ENCODE data around the gene SPATA31D4. TPM values are rescaled to one million over a fixed set of nuclear protein-coding genes. Genes with fewer than 3 reads are reported as not detected.
"Not testable (repeated sequence)": the region's sequence is repeated elsewhere in the genome, so short reads cannot be mapped to it uniquely, and the experiment has no call there.

The SPATA31D4 gene
- total RNA-seq, result not detected in 2 replicates

DNA sequence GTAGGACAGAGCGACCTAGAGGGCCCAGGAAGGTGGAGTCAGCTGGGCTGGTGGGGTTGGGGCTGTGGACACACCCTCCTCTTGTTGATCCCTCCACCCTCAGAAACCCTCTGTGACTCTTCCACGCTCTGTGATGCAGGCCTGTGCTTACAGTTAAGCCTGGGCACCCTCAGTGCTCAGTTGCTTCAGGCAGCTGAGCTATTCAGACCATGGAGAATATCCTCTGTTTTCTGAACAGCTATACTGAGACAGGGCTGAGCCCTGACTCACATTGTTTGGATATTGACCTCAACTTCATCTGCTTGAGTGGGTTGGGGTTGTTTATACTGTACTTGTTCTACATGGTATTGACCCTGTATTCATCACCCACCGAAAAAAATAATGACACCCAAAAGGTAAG is at the start of gene SPATA31D4:
Gene SPATA31D4, plus strand, starts transcription at position 124 of the 400 bp plus-strand sequence. Its CDS starts 86 bp downstream, at position 210.
- DNase-seq (ENCODE audit: low read depth); H3K4me3 ChIP-seq (ENCODE audit: low read depth, low read length); H3K36me3 ChIP-seq (ENCODE audit: control insufficient read depth, insufficient read depth, low read length); H3K27me3 ChIP-seq (ENCODE audit: control insufficient read depth, insufficient read depth, low read length); FAIRE-seq: not testable (repeated sequence)

DNA sequence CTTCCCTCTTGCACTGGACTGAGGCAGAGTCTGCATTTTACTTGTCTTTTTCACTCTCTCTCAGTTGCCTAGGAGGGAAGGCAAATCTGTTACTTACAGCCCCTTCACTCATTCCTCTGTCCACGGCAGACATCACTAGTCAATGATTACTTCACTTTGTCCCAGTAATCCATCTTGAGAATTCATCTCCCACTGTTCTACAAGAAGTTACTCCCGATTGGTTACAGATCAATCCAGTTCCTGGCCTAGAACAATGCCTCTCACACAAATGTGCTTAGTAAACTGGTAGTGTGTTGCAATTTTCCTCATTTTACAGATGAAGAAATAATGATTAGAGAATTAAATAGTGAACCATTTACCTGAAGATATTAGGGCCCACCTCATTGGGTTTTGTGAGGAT is 49.7 kb upstream of the SPATA31D4 start:
- FAIRE-seq, result no peak
- H3K36me3 ChIP-seq (ENCODE audit: control insufficient read depth, insufficient read depth, low read length), result no peaks in the 10 kb centered on the region
- no peaks in the 10 kb centered on the region for H3K27me3 ChIP-seq (ENCODE audit: control insufficient read depth, insufficient read depth, low read length)
- TF ChIP-seq CTCF (IDR thresholded peaks at IDR 0.05; ENCODE audit: insufficient read depth, low read length, severe bottlenecking), result no peak
- DNase-seq (ENCODE audit: low read depth), result no peak
- no peak overlapping the region for H3K4me3 ChIP-seq (ENCODE audit: low read depth, low read length)

DNA sequence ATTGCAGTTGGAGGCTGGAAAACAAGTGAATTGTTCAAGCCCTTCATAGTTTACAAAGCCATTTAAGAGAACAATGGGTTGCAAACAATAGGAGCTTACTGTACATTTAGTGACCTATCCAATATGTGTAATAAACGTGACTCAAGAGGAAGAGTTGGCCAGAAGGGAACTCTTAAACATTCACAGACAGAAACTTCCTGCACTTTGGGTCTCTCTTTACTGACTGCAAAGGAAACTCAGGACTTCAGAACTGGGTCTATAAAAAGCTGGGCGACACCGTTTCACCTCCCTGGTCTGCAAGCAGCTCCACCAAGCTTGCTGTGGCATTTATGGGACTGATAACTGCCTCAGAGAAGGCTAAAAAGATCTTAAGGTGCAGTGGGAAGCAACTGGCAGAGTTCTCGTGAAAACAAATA is 48.7 kb upstream of the SPATA31D4 start:
- Histone ChIP-seq H3K4me3 (ENCODE audit: low read depth, low read length) (no peak overlapping the region), H3K36me3 (ENCODE audit: control insufficient read depth, insufficient read depth, low read length) (no peaks in the 10 kb centered on the region), H3K27me3 (ENCODE audit: control insufficient read depth, insufficient read depth, low read length) (no peaks in the 10 kb centered on the region)
- DNase-seq (ENCODE audit: low read depth) (peak; percentile 57), FAIRE-seq (no peak)
- no peak for TF ChIP-seq CTCF (IDR thresholded peaks at IDR 0.05; ENCODE audit: insufficient read depth, low read length, severe bottlenecking)

- Histone ChIP-seq H3K27me3 (ENCODE audit: control insufficient read depth, insufficient read depth, low read length) (no peaks in the 10 kb centered on the region), H3K4me3 (ENCODE audit: low read depth, low read length) (no peak overlapping the region), H3K36me3 (ENCODE audit: control insufficient read depth, insufficient read depth, low read length) (no peaks in the 10 kb centered on the region)
- TF ChIP-seq CTCF (IDR thresholded peaks at IDR 0.05; ENCODE audit: insufficient read depth, low read length, severe bottlenecking), result no peak
- FAIRE-seq (no peak), DNase-seq (ENCODE audit: low read depth) (no peak)
Measured at GRCh38 chr9:81885602-81886001, 42.6 kb upstream of the SPATA31D4 start.

GRCh38 chr9:81886665-81887064 is 41.6 kb upstream of the SPATA31D4 start:
- FAIRE-seq, result no peak
- TF ChIP-seq CTCF (IDR thresholded peaks at IDR 0.05; ENCODE audit: insufficient read depth, low read length, severe bottlenecking), result no peak
- no peak for DNase-seq (ENCODE audit: low read depth)

DNA sequence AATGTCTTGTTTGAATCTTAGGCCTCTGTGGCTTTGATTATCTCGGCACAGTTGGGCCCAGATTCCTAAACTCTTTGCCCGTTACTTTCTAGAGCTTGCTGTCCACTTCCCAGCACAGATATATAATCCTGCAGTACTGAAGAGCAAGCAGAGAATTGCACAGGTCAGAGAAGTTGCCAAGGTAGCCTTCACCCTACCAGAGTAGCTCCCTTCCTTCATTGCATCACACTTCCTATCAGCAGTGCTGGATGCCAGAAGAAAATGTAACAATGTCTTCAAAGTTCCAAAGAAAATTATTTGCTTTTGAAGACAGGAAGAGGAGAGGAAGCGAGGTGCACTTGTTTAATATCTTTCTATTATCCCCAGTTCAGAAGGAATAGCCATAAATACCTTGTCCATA is 38.1 kb upstream of the SPATA31D4 start:
- no peak for TF ChIP-seq CTCF (IDR thresholded peaks at IDR 0.05; ENCODE audit: insufficient read depth, low read length, severe bottlenecking)
- no peak for DNase-seq (ENCODE audit: low read depth)
- no peaks in the 10 kb centered on the region for H3K36me3 ChIP-seq (ENCODE audit: control insufficient read depth, insufficient read depth, low read length)
- no peaks in the 10 kb centered on the region for H3K27me3 ChIP-seq (ENCODE audit: control insufficient read depth, insufficient read depth, low read length)
- no peak for FAIRE-seq
- H3K4me3 ChIP-seq (ENCODE audit: low read depth, low read length), result no peak overlapping the region

More at GRCh38 chr9:81886665-81887064, 41.6 kb upstream of the SPATA31D4 start:
- no peak overlapping the region for H3K4me3 ChIP-seq (ENCODE audit: low read depth, low read length)
- no peaks in the 10 kb centered on the region for H3K36me3 ChIP-seq (ENCODE audit: control insufficient read depth, insufficient read depth, low read length)
- no peaks in the 10 kb centered on the region for H3K27me3 ChIP-seq (ENCODE audit: control insufficient read depth, insufficient read depth, low read length)
